ENCODE measurements around the gene FGGY. TPM values are rescaled to one million over a fixed set of nuclear protein-coding genes. Genes with fewer than 3 reads are reported as not detected.

The FGGY gene
- total and polyA plus RNA-seq, 2 donors (not counting 3 experiments of a cell fraction or from before 2014, with no cell fraction given), result 5.6 to 6.4 TPM

DNA sequence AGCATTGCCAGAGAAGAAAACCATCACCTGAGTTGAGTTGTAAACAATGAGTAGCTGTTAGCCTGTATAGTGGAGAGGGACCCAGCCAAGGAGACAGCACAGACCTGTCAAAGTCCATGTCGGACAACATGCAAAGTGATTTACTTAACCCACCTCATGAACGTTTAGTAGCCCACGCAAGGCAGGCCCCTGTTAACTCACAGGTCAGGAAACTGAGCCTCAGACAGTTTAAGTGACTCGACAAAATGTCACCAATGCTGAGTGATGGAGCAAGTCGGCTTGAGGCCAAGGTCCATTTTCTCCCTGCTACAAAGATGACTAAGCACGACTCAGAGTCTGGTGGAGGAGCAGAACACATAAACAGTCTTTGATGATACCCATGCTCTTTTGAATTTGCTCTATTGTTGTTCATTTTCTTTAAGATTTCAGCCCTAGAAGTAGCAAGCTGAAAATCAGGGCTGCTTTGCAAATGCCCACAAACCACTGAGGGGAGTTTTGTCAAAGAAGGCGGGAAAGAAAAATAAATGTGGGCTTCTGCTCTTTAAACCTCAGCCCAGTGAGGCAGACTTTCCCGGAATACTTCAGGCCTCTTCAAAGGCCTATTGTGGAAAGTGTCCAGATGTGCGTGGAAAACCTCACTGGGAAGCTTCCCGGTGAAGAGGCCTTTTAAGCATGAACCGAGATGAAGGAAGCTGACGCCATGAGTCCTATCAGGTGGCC, 434.0 kb downstream of the FGGY start:
- no peaks in the 10 kb centered on the region for H3K27me3 ChIP-seq (ENCODE audit: control insufficient read depth in 2 of 2, insufficient read depth in 2 of 2, low read length in 2 of 2)
- no peak overlapping the region for H3K4me3 ChIP-seq (replicated peaks in 1 of 3; ENCODE audit: insufficient read depth in 1 of 3, low read depth in 1 of 3, low read length in 3 of 3)
- H3K36me3 ChIP-seq (ENCODE audit: control insufficient read depth in 2 of 2, extremely low read depth in 1 of 2, insufficient read depth in 2 of 2, low read length in 2 of 2), result no peaks in the 10 kb centered on the region
- peak overlapping the region; percentile 16 for H3K9ac ChIP-seq (replicated peaks; ENCODE audit: extremely low read depth, insufficient read depth, low read length)
- intact Hi-C loops (cut with micrococcal nuclease) (loop anchor here (1.0 kb wide), 2 partner anchors 12 to 19 kb away; no protein-coding TSS in a partner anchor), dilution Hi-C loops (cut with MboI; ENCODE audit: extremely low pct_ligation_motif_present, low sequenced_read_pairs) (no loop called here)
- CTCF ChIA-PET, result interaction anchor here (1.2 to 3.0 kb wide), 5 partner anchors 9 to 1079 kb away, joined by 3 to 17 read pairs (median 5); no protein-coding TSS in a partner anchor
- H3K4me2 ChIP-seq (ENCODE audit: insufficient read depth, low read length), result no peak overlapping the region
- no peaks in the 10 kb centered on the region for H3K79me2 ChIP-seq (ENCODE audit: control insufficient read depth, insufficient read depth, low read length)
- TSS peak; percentile 36 for BruUV-seq (replicated peaks)
- H3K27ac ChIP-seq (ENCODE audit: insufficient read depth, low read depth, low read length), result peak overlapping the region; percentile 79
- H3K9me1 ChIP-seq (replicated peaks; ENCODE audit: control insufficient read depth, extremely low read depth, insufficient read depth, low read length), result no peaks in the 10 kb centered on the region
- peak; percentile 93 for DNase-seq (ENCODE audit: low read depth, low spot score)
- H4K20me1 ChIP-seq (replicated peaks; ENCODE audit: control insufficient read depth, extremely low read depth, insufficient read depth, low read length), result no peaks in the 10 kb centered on the region
- POLR2A ChIA-PET, result no interaction called here
- H2AFZ ChIP-seq (ENCODE audit: low read depth, low read length), result peak overlapping the region; percentile 76
- H3K9me3 ChIP-seq (replicated peaks; ENCODE audit: control insufficient read depth, insufficient read depth, low read length), result no peaks in the 10 kb centered on the region
- TF ChIP-seq FOS (IDR thresholded peaks at IDR 0.05; ENCODE audit: borderline replicate concordance, insufficient read depth, low read length) (peak; percentile 81), POLR2A (IDR thresholded peaks at IDR 0.05; ENCODE audit: low read depth, low read length) (peak; percentile 47), POLR2AphosphoS5 (IDR thresholded peaks at IDR 0.05; ENCODE audit: insufficient read depth, low read depth, low read length) (peak; percentile 45), GATA2 (IDR thresholded peaks at IDR 0.05; ENCODE audit: insufficient read depth, insufficient read length, low read depth, low read length) (no peak), JUN (IDR thresholded peaks at IDR 0.05; ENCODE audit: borderline replicate concordance, insufficient read depth, insufficient read length, low read depth) (no peak), EZH2 (IDR thresholded peaks at IDR 0.05; ENCODE audit: borderline replicate concordance, low read depth, low read length, severe bottlenecking) (no peak), MYC (IDR thresholded peaks at IDR 0.05; ENCODE audit: low read depth, low read length) (no peak), CTCF (IDR thresholded peaks at IDR 0.05; ENCODE audit: extremely low read depth in 1 of 2, insufficient read depth in 1 of 2, low read depth in 1 of 2, low read length in 2 of 2) (no peak), MAX (IDR thresholded peaks at IDR 0.05; ENCODE audit: insufficient read depth, insufficient read length) (no peak)
- peaks cover 15% of the 10 kb centered on the region for H3K4me1 ChIP-seq (ENCODE audit: control insufficient read depth, extremely low read depth, insufficient read depth, low read length)
- peak; percentile 88 for FAIRE-seq

Measured in endothelial cell of umbilical vein (primary cell).